HCT116 (cell line): ENCODE measurements around the gene ALX4. TPM values are rescaled to one million over a fixed set of nuclear protein-coding genes. Genes with fewer than 3 reads are reported as not detected.

ENCODE experiments used
- ATAC-seq: fragments of 200-7000 bp; cut with Tn5 transposase; 2 replicates; pipeline ENCODE4 v1.9.1; 2020; ENCODE audit warnings: mild to moderate bottlenecking, moderate library complexity
- BruUV-seq: library from RNA; stranded (reverse); fragments of 400-500 nt; replicated peaks from 2 replicates; lab custom pipeline; 2021; lab: Mats Ljungman, UMichigan
- CTCF ChIA-PET: fragments of 300-600 bp; sonication (Branson Sonifier 250); formaldehyde crosslinking; loops from one replicate; lab custom pipeline; 2021; ENCODE audit warnings: antibody characterized with exemption; lab: Charles Lee
- POLR2A ChIA-PET: fragments of 300-600, 350-600 bp; sonication (Branson Sonifier 250); formaldehyde crosslinking; loops from one replicate; lab custom pipeline; 2021; ENCODE audit warnings: antibody characterized with exemption; lab: Charles Lee
- RAD21 ChIA-PET, 2 experiments: fragments of 300-600 bp; sonication (Branson Sonifier 250); formaldehyde crosslinking; loops; one replicate each; lab custom pipeline; 2023; ENCODE audit warnings: low total read pairs in 2 of 2; ENCODE audit not compliant: uncharacterized antibody in 2 of 2, unreplicated experiment in 2 of 2, low non-redundant PET in 1 of 2; lab: Charles Lee
- DNase-seq: peaks from one replicate; pipeline ENCODE4 v3.0.0-alpha.2; 2010; ENCODE audit warnings: low read depth, low spot score
- H2AFZ ChIP-seq: fragments of 200-600 bp; shearing (Covaris generic), sonication (generic); 2 replicates; pipeline ENCODE4 v1.6.1; 2017; ENCODE audit warnings: low read depth, mixed run types, mixed read lengths, antibody characterized with exemption, low read length; ENCODE audit not compliant: poor library complexity, severe bottlenecking
- H3K27ac ChIP-seq: 2 replicates; pipeline ENCODE4 v1.5.1; 2012; ENCODE audit warnings: low read depth, low read length
- H3K27me3 ChIP-seq: fragments of 200-600 bp; sonication (generic); 2 replicates; pipeline ENCODE4 v1.6.1; 2016; ENCODE audit warnings: mixed run types, low read length, mixed read lengths; ENCODE audit not compliant: insufficient read depth
- H3K36me3 ChIP-seq, 2 experiments: fragments of 200-500 bp in 1 of 2; fragments of 200-600 bp in 1 of 2; sonication (Bioruptor generic) in 1 of 2; sonication (generic) in 1 of 2; 2 replicates each; pipeline versions ENCODE4 v1.5.1 to v1.6.1; 2014 to 2016; ENCODE audit warnings: low read length in 2 of 2, inconsistent platforms in 1 of 2, mixed read lengths in 1 of 2, mixed run types in 1 of 2; ENCODE audit not compliant: insufficient read depth in 2 of 2, control insufficient read depth in 1 of 2
- H3K4me1 ChIP-seq, 2 experiments: fragments of 200-600 bp in 1 of 2; sonication (generic) in 1 of 2; 2 replicates each; pipeline versions ENCODE4 v1.5.1 to v1.6.1; 2012 to 2017; ENCODE audit warnings: low read length in 2 of 2, inconsistent platforms in 1 of 2, mild to moderate bottlenecking in 1 of 2, mixed read lengths in 1 of 2, mixed run types in 1 of 2, moderate library complexity in 1 of 2; ENCODE audit not compliant: insufficient read depth in 2 of 2, control insufficient read depth in 1 of 2
- H3K4me2 ChIP-seq: fragments of 200-600 bp; sonication (generic); 2 replicates; pipeline ENCODE4 v1.6.1; 2017; ENCODE audit warnings: mixed run types, low read length, mixed read lengths
- H3K4me3 ChIP-seq, 2 experiments: fragments of 200-600 bp in 1 of 2; sonication (generic) in 1 of 2; replicated peaks in 1 of 2; 2 replicates each; pipeline ENCODE4 v1.5.1; 2011 to 2016; ENCODE audit warnings: low read length in 2 of 2, control low read depth in 1 of 2, low read depth in 1 of 2, mild to moderate bottlenecking in 1 of 2, mixed read lengths in 1 of 2, mixed run types in 1 of 2
- H3K79me2 ChIP-seq: fragments of 200-600 bp; sonication (generic); 2 replicates; pipeline ENCODE4 v1.6.1; 2017; ENCODE audit warnings: mild to moderate bottlenecking, mixed run types, low read length, moderate library complexity, mixed read lengths; ENCODE audit not compliant: insufficient read depth
- H3K9ac ChIP-seq: fragments of 200-600 bp; sonication (generic); 2 replicates; pipeline ENCODE4 v1.6.1; 2016; ENCODE audit warnings: low read length, mixed read lengths
- H3K9me2 ChIP-seq: fragments of 200-600 bp; sonication (generic), shearing (Covaris generic); 2 replicates; pipeline ENCODE4 v1.6.1; 2017; ENCODE audit warnings: mixed run types, mild to moderate bottlenecking, moderate library complexity; ENCODE audit not compliant: insufficient read depth
- H3K9me3 ChIP-seq, 2 experiments: fragments of 200-500 bp in 1 of 2; fragments of 200-600 bp in 1 of 2; sonication (Bioruptor generic) in 1 of 2; sonication (generic) in 1 of 2; 2 replicates each; pipeline ENCODE4 v1.6.1; 2014 to 2017; ENCODE audit warnings: low read length in 2 of 2, mixed read lengths in 2 of 2, inconsistent platforms in 1 of 2, low read depth in 1 of 2, mild to moderate bottlenecking in 1 of 2, mixed run types in 1 of 2, moderate library complexity in 1 of 2; ENCODE audit not compliant: control insufficient read depth in 1 of 2, insufficient read depth in 1 of 2
- H4K20me1 ChIP-seq: fragments of 200-600 bp; sonication (generic), shearing (Covaris generic); 2 replicates; pipeline ENCODE4 v1.6.1; 2017; ENCODE audit warnings: mixed run types, mild to moderate bottlenecking, moderate library complexity; ENCODE audit not compliant: insufficient read depth
- CBX3 ChIP-seq: IDR thresholded peaks from 2 replicates; pipeline ENCODE4 v1.6.1; 2012; ENCODE audit warnings: low read depth
- CEBPB ChIP-seq: IDR thresholded peaks from 2 replicates; pipeline ENCODE4 v1.6.1; 2012; ENCODE audit warnings: low read depth
- CTCF ChIP-seq, 3 experiments: fragments of 200-600 bp in 1 of 3; sonication (generic) in 1 of 3; IDR thresholded peaks in 2 of 3; conservative IDR thresholded peaks in 1 of 3; 2 replicates each; pipeline ENCODE4 v1.5.1; 2012 to 2017; ENCODE audit warnings: low read depth in 2 of 3, low read length in 2 of 3, antibody characterized with exemption in 1 of 3, borderline replicate concordance in 1 of 3, control low read depth in 1 of 3, mild to moderate bottlenecking in 1 of 3, mixed read lengths in 1 of 3, mixed run types in 1 of 3, moderate library complexity in 1 of 3; ENCODE audit not compliant: insufficient read depth in 1 of 3
- EGR1 ChIP-seq: IDR thresholded peaks from 2 replicates; pipeline ENCODE4 v1.6.1; 2012; ENCODE audit warnings: low read depth
- EZH2 ChIP-seq: fragments of 200-600 bp; sonication (generic); IDR thresholded peaks from 2 replicates; pipeline ENCODE4 v1.6.1; 2017; ENCODE audit warnings: antibody characterized with exemption, mixed run types
- EZH2phosphoT487 ChIP-seq: fragments of 200-600 bp; IDR thresholded peaks from 2 replicates; pipeline ENCODE4 v1.6.1; 2018; ENCODE audit warnings: antibody characterized with exemption, borderline replicate concordance
- FOSL1 ChIP-seq: IDR thresholded peaks from 2 replicates; pipeline ENCODE4 v1.6.1; 2012; ENCODE audit warnings: low read depth
- JUND ChIP-seq: IDR thresholded peaks from 2 replicates; pipeline ENCODE4 v1.6.1; 2012
- POLR2A ChIP-seq: IDR thresholded peaks from 2 replicates; pipeline ENCODE4 v1.7.0; 2011; ENCODE audit warnings: borderline replicate concordance; ENCODE audit not compliant: insufficient read depth, insufficient read length; ENCODE audit errors: extremely low read depth
- REST ChIP-seq: IDR thresholded peaks from 2 replicates; pipeline ENCODE4 v1.6.1; 2012; ENCODE audit warnings: low read depth
- SIN3A ChIP-seq: IDR thresholded peaks from 2 replicates; pipeline ENCODE4 v1.6.1; 2012; ENCODE audit warnings: low read depth
- TCF7L2 ChIP-seq: IDR thresholded peaks from 2 replicates; pipeline ENCODE4 v1.7.0; 2011; ENCODE audit warnings: borderline replicate concordance, inconsistent platforms; ENCODE audit not compliant: insufficient read depth, insufficient read length; ENCODE audit errors: extremely low read depth
- ZNF274 ChIP-seq: fragments of 200-500 bp; sonication (Bioruptor generic); IDR thresholded peaks from 2 replicates; pipeline ENCODE4 v1.6.1; 2014; ENCODE audit warnings: mild to moderate bottlenecking, low read depth, low read length, inconsistent platforms
- intact Hi-C: fragments of 100-400 bp; cut with micrococcal nuclease; formaldehyde crosslinking; loops from 2 replicates; pipeline ENCODE4 v1.10.0; 2022
- total RNA-seq: library from RNA; stranded (reverse); gene quantifications from one replicate; pipeline ENCODE4 v1.2.1, GENCODE V29; 2021; ENCODE audit not compliant: unreplicated experiment
- TF ChIP-seq, protein P1 (sequence below): IDR thresholded peaks from 2 replicates; pipeline ENCODE4 v1.6.1; 2012

The ALX4 gene
- total RNA-seq, 1 experiment from 2014 or later: not detected

DNA sequence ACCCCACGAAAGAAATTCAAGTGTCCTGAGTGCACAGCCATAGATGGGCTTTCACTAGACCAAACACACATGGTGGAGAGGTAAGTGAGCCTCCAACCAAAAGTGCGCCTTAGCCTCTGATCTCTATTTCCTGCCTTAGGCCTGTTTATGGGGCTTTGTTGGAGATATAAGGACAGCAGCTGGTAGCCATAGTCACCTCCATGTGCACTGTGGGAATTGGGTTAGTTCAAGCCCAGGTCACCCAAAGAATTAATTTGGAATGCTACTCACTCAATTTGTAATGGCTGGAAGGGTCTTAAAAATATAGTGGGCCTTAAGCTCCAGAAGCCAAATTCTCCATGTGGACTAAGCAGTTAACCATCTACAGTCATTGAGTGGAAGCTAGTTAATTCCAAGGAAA is 73.6 kb downstream of the ALX4 start:
- TF ChIP-seq FOSL1: no peak
- TF ChIP-seq, protein P1, sequence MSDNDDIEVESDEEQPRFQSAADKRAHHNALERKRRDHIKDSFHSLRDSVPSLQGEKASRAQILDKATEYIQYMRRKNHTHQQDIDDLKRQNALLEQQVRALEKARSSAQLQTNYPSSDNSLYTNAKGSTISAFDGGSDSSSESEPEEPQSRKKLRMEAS: no peak
- TF ChIP-seq EZH2phosphoT487: no peak
- TF ChIP-seq EGR1: no peak
- no peak for TF ChIP-seq POLR2A
- no peak for TF ChIP-seq CBX3
- no peak for TF ChIP-seq JUND
- no peak for TF ChIP-seq CTCF (IDR thresholded peaks at IDR 0.05 in 2 of 3, conservative IDR thresholded peaks at IDR 0.05 in 1 of 3; ENCODE audit: borderline replicate concordance in 1 of 3, insufficient read depth in 1 of 3, low read depth in 2 of 3, low read length in 2 of 3)
- no peak for TF ChIP-seq REST
- no peak for TF ChIP-seq EZH2
- TF ChIP-seq CEBPB: no peak
- no peak for TF ChIP-seq SIN3A
- TF ChIP-seq TCF7L2: no peak
- TF ChIP-seq ZNF274: no peak
- no peak overlapping the region for H3K4me2 ChIP-seq
- CTCF ChIA-PET: interaction anchor here (1.6 kb wide), 1 partner anchor 14 kb away, joined by 3 read pairs; no protein-coding TSS in a partner anchor

More for the DNA sequence above, 73.6 kb downstream of the ALX4 start:
- Histone ChIP-seq H3K79me2 (no peaks in the 10 kb centered on the region), H4K20me1 (no peaks in the 10 kb centered on the region), H3K9me3 (no peaks in the 10 kb centered on the region), H3K27me3 (no peaks in the 10 kb centered on the region), H3K9ac (no peak overlapping the region), H3K4me1 (no peaks in the 10 kb centered on the region), H3K4me3 (no peak overlapping the region), H3K9me2 (no peaks in the 10 kb centered on the region), H2AFZ (no peak overlapping the region), H3K36me3 (no peaks in the 10 kb centered on the region), H3K27ac (no peak overlapping the region)
- intact Hi-C loops: no loop called here
- POLR2A ChIA-PET: no interaction called here
- no peak for ATAC-seq
- BruUV-seq: no TSS peak
- no peak for DNase-seq
- RAD21 ChIA-PET: no interaction called here
